NCI-H1417 (cell line): ENCODE measurements around the gene ZCCHC2.

ENCODE experiments used
- DNase-seq, 3 experiments: peaks; one replicate each; lab custom pipeline; 2025; lab: John Stamatoyannopoulos, UW

ZCCHC2 gene

GRCh38 chr18:62510789-62511188 lies 12.0 kb upstream of the ZCCHC2 start:
- DNase-seq: no peak

GRCh38 chr18:62512532-62512931 lies 10.3 kb upstream of the ZCCHC2 start:
- DNase-seq: no peak

- DNase-seq: no peak
Measured at GRCh38 chr18:62512996-62513395, 9.8 kb upstream of the ZCCHC2 start.

- DNase-seq: no peak
Measured at GRCh38 chr18:62514570-62514969, 8.3 kb upstream of the ZCCHC2 start.

- DNase-seq: no peak
Measured at GRCh38 chr18:62516242-62516641, 6.6 kb upstream of the ZCCHC2 start.

- no peak for DNase-seq
Measured at GRCh38 chr18:62518460-62519375, 4.1 kb upstream of the ZCCHC2 start.

GRCh38 chr18:62519684-62520083 lies 3.1 kb upstream of the ZCCHC2 start:
- DNase-seq: no peak

- DNase-seq: peak in 1 of 3 experiments; percentile 41
Measured at GRCh38 chr18:62521082-62521481, 1.7 kb upstream of the ZCCHC2 start.

GRCh38 chr18:62521593-62521992 lies 1.2 kb upstream of the ZCCHC2 start:
- no peak for DNase-seq

GRCh38 chr18:62522178-62522503 lies 684 bp upstream of the ZCCHC2 start:
- peak in 1 of 3 experiments; percentile 48 for DNase-seq

- no peak for DNase-seq
Measured at GRCh38 chr18:62523255-62523588, 397 bp downstream of the ZCCHC2 start.

GRCh38 chr18:62523631-62524439 lies 1.0 kb downstream of the ZCCHC2 start:
- DNase-seq: peak; percentile 30 to 88 (median 84)

- DNase-seq: peak; percentile 34 to 89 (median 84)
Measured at GRCh38 chr18:62524440-62525200, 1.8 kb downstream of the ZCCHC2 start.

GRCh38 chr18:62525608-62526007 lies 2.8 kb downstream of the ZCCHC2 start:
- DNase-seq: peak in 1 of 3 experiments; percentile 60

- DNase-seq: peak; percentile 75 to 95 (median 95)
Measured at GRCh38 chr18:62526098-62527025, 3.5 kb downstream of the ZCCHC2 start.

- DNase-seq: no peak
Measured at GRCh38 chr18:62529597-62529996, 6.8 kb downstream of the ZCCHC2 start.

- no peak for DNase-seq
Measured at GRCh38 chr18:62531078-62531477, 8.3 kb downstream of the ZCCHC2 start.

- no peak for DNase-seq
Measured at GRCh38 chr18:62531931-62532330, 9.1 kb downstream of the ZCCHC2 start.

GRCh38 chr18:62536005-62536404 lies 13.2 kb downstream of the ZCCHC2 start:
- no peak for DNase-seq

- no peak for DNase-seq
Measured at GRCh38 chr18:62537042-62537894, 14.4 kb downstream of the ZCCHC2 start.
